ENCODE data around the gene GADD45G.

DNA sequence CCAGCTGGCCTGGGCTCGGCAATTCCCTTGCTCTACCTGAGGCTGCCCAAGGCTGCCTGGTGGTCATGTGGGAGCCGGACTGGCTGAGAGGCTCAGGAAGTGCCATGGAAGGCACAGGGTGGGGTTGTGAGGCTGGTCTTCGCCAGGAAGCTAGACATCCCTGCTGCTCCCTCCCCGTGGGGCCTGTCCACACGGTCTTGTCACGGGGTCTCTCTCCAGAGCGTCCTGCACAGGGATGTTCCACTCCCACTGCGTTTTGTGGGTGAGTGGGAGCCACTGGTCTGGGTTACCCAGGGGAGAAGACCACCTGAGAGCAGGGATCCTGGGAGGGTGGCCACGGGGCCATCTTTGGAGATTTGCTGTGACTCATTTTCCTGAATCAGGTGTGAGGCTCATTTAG is 11.6 kb downstream of the GADD45G start:
- TF ChIP-seq EZH2 (IDR thresholded peaks at IDR 0.05) (no peak), POLR2AphosphoS5 (IDR thresholded peaks at IDR 0.05; ENCODE audit: borderline replicate concordance, low read depth, low read length) (no peak)
